ENCODE data around the gene NUMBL. TPM values are rescaled to one million over a fixed set of nuclear protein-coding genes. Genes with fewer than 3 reads are reported as not detected.

Gene NUMBL
- total and polyA plus RNA-seq, 9 of the 15 experiments (the other 6 are each of a cell fraction or from before 2014, with no cell fraction given), result 0.39 to 38.6 (median 6.6) TPM

- TF ChIP-seq EP400 (IDR thresholded peaks at IDR 0.05) (no peak), UBTF (IDR thresholded peaks at IDR 0.05; ENCODE audit: borderline replicate concordance in 1 of 2, low read depth in 2 of 2, low read length in 2 of 2) (0 out of 4 replicates have a peak, but pooled peaks of 1 of the 2 experiments have one; percentile 43), NBN (IDR thresholded peaks at IDR 0.05; ENCODE audit: low read depth) (no peak), RAD21 (CRISPR knock-in tag; conservative IDR thresholded peaks at IDR 0.05 in 1 of 2, IDR thresholded peaks at IDR 0.05 in 1 of 2) (0 out of 4 replicates have a peak, but pooled peaks of 1 of the 2 experiments have one; percentile 9), ZNF274 (IDR thresholded peaks at IDR 0.05; ENCODE audit: borderline replicate concordance, low read depth, low read length) (no peak), SP2 (IDR thresholded peaks at IDR 0.05; ENCODE audit: extremely low read depth, low read depth, low read length, poor library complexity, severe bottlenecking) (no peak), MTF1 (CRISPR knock-in tag; IDR thresholded peaks at IDR 0.05; ENCODE audit: borderline replicate concordance) (no peak), XRCC4 (IDR thresholded peaks at IDR 0.05; ENCODE audit: extremely low read depth, insufficient read depth, insufficient read length) (no peak), ZNF232 (CRISPR knock-in tag; IDR thresholded peaks at IDR 0.05) (no peak), BRF1 (IDR thresholded peaks at IDR 0.05; ENCODE audit: borderline replicate concordance, extremely low read depth, insufficient read length) (no peak), MEF2D (tag; conservative IDR thresholded peaks at IDR 0.05; ENCODE audit: low read depth) (no peak), SRSF9 (IDR thresholded peaks at IDR 0.05; ENCODE audit: borderline replicate concordance, low read depth, low read length) (no peak), RBM25 (IDR thresholded peaks at IDR 0.05; ENCODE audit: low read depth, low read length, severe bottlenecking) (no peak), CBFA2T3 (IDR thresholded peaks at IDR 0.05) (peak; percentile 83), MNT (conservative IDR thresholded peaks at IDR 0.05) (peak in 1 of 2 experiments; percentile 12; a peak in 1 of 4 replicates), ZNF143 (CRISPR knock-in tag; IDR thresholded peaks at IDR 0.05) (no peak), ZFX (CRISPR knock-in tag; IDR thresholded peaks at IDR 0.05) (no peak), TAF1 (IDR thresholded peaks at IDR 0.05; ENCODE audit: control insufficient read depth, extremely low read depth, insufficient read depth, low read length, severe bottlenecking) (peak; percentile 71), RBM22 (IDR thresholded peaks at IDR 0.05; ENCODE audit: low read depth, low read length, poor library complexity, severe bottlenecking) (no peak)
Observed at GRCh38 chr19:40663695-40664692, 26.5 kb downstream of the NUMBL start (continued).

All from K562 (cell line).